ENCODE results near the gene TIMD4. TPM values are rescaled to one million over a fixed set of nuclear protein-coding genes. Genes with fewer than 3 reads are reported as not detected.

The TIMD4 gene
- total and polyA plus RNA-seq, 2 of the 4 experiments (the other 2 are of a cell fraction): not detected

GRCh38 chr5:156984064-156984463 lies 21.0 kb upstream of the TIMD4 start:
- no peak for DNase-seq
- Histone ChIP-seq H3K23ac (ENCODE audit: low read depth, low read length) (no peak overlapping the region), H3K27me3 (ENCODE audit: control insufficient read depth, insufficient read depth, low read length) (no peaks in the 10 kb centered on the region), H3K9me1 (ENCODE audit: insufficient read depth, low read length) (no peaks in the 10 kb centered on the region), H3K18ac (ENCODE audit: low read depth, low read length) (no peak overlapping the region), H2BK120ac (ENCODE audit: low read depth, low read length) (no peak overlapping the region), H3K9me3 (ENCODE audit: control insufficient read depth, insufficient read depth, low read length) (peaks cover 3% of the 10 kb centered on the region; the same call in 1 of the 2 replicates), H3K36me3 (ENCODE audit: control insufficient read depth, insufficient read depth, low read length) (no peaks in the 10 kb centered on the region), H4K91ac (ENCODE audit: insufficient read depth, low read depth, low read length) (no peak overlapping the region), H3K4me1 (ENCODE audit: control insufficient read depth, insufficient read depth, low read length) (no peaks in the 10 kb centered on the region), H4K20me1 (ENCODE audit: insufficient read depth, low read length) (no peaks in the 10 kb centered on the region), H3K27ac (ENCODE audit: insufficient read depth, low read length) (no peak overlapping the region), H2BK20ac (ENCODE audit: low read depth, low read length) (no peak overlapping the region), H4K5ac (ENCODE audit: low read depth, low read length) (no peak overlapping the region), H3K4me2 (ENCODE audit: low read depth, low read length) (no peak overlapping the region), H2AK9ac (replicated peaks; ENCODE audit: low read depth, low read length, poor library complexity) (no peak overlapping the region), H2AK5ac (ENCODE audit: low read depth, low read length) (no peak overlapping the region), H3K56ac (ENCODE audit: extremely low read depth, insufficient read depth, low read length) (no peak overlapping the region), H3K14ac (replicated peaks; ENCODE audit: low read depth, low read length) (no peak overlapping the region), H3K79me1 (ENCODE audit: low read depth in 1 of 2, low read length in 2 of 2) (no peaks in the 10 kb centered on the region), H2BK5ac (ENCODE audit: low read depth, low read length, poor library complexity, severe bottlenecking) (no peak overlapping the region), H3K9ac (ENCODE audit: low read depth, low read length) (no peak overlapping the region), H3K4ac (ENCODE audit: low read depth, low read length) (no peak overlapping the region), H2AFZ (replicated peaks; ENCODE audit: low read length, poor library complexity) (no peak overlapping the region), H3K4me3 (ENCODE audit: insufficient read depth, low read depth, low read length) (no peak overlapping the region), H2BK15ac (ENCODE audit: low read depth, low read length) (no peak overlapping the region), H4K8ac (ENCODE audit: low read depth in 2 of 2, low read length in 2 of 2) (no peak overlapping the region)
- ChIA-PET POLR2A (ENCODE audit: unreplicated experiment) (no interaction called here), CTCF (no interaction called here)
- dilution Hi-C loops (cut with HindIII; ENCODE audit: low sequenced_read_pairs, unreplicated experiment): no loop called here
- no peak for ATAC-seq (ENCODE audit: low read depth)
- BruUV-seq (replicated peaks): no TSS peak
- intact Hi-C loops (cut with micrococcal nuclease): no loop called here
- in situ Hi-C loops (cut with MboI; ENCODE audit: low sequenced_read_pairs): no loop called here
- TF ChIP-seq CEBPB (IDR thresholded peaks at IDR 0.05; ENCODE audit: low read depth, low read length) (no peak), CTCF (conservative IDR thresholded peaks at IDR 0.05; ENCODE audit: low read depth, low read length) (no peak), CHD1 (IDR thresholded peaks at IDR 0.05; ENCODE audit: low read depth, low read length) (no peak), MXI1 (IDR thresholded peaks at IDR 0.05; ENCODE audit: borderline replicate concordance, low read depth, low read length) (no peak), RCOR1 (IDR thresholded peaks at IDR 0.05; ENCODE audit: insufficient replicate concordance, low read length) (no peak), FOS (IDR thresholded peaks at IDR 0.05; ENCODE audit: low read depth, low read length) (no peak), POLR2A (IDR thresholded peaks at IDR 0.05; ENCODE audit: low read depth, low read length) (no peak), BHLHE40 (IDR thresholded peaks at IDR 0.05; ENCODE audit: low read depth, low read length) (no peak), NFE2L2 (IDR thresholded peaks at IDR 0.05; ENCODE audit: low read depth, low read length) (no peak), RFX5 (IDR thresholded peaks at IDR 0.05; ENCODE audit: low read depth, low read length) (no peak), ELK1 (IDR thresholded peaks at IDR 0.05; ENCODE audit: borderline replicate concordance, low read depth, low read length) (no peak), MAFK (IDR thresholded peaks at IDR 0.05; ENCODE audit: low read depth, low read length) (no peak), RAD21 (IDR thresholded peaks at IDR 0.05; ENCODE audit: low read length) (no peak), MAZ (IDR thresholded peaks at IDR 0.05; ENCODE audit: borderline replicate concordance, low read depth, low read length) (no peak), SMC3 (IDR thresholded peaks at IDR 0.05; ENCODE audit: low read depth, low read length) (no peak)
- TF ChIP-seq, protein P1, sequence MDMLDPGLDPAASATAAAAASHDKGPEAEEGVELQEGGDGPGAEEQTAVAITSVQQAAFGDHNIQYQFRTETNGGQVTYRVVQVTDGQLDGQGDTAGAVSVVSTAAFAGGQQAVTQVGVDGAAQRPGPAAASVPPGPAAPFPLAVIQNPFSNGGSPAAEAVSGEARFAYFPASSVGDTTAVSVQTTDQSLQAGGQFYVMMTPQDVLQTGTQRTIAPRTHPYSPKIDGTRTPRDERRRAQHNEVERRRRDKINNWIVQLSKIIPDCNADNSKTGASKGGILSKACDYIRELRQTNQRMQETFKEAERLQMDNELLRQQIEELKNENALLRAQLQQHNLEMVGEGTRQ (IDR thresholded peaks at IDR 0.05; ENCODE audit: low read depth, low read length): no peak
- 74% methylated on average over 7 of the region's 9 CpGs; no CpG with 5 or more reads in 1 of the 2 experiments for WGBS, 2 experiments (ENCODE audit: extremely low coverage in 2 of 2, insufficient read length in 1 of 2)
